GM20431 (cell line): Measurements from ENCODE around the gene TANGO6.

Experiments
- in situ Hi-C: fragments of 300-500 bp; cut with MseI, MboI; formaldehyde crosslinking; loops from one replicate; pipeline ENCODE4 v1.15.0; 2020; ENCODE audit warnings: low sequenced_read_pairs; ENCODE audit not compliant: unreplicated experiment

The TANGO6 gene

GRCh38 chr16:68902003-68902968, 59.0 kb downstream of the TANGO6 start:
- in situ Hi-C loops, result no loop called here

GRCh38 chr16:68902969-68903345, 59.6 kb downstream of the TANGO6 start:
- in situ Hi-C loops, result no loop called here

- in situ Hi-C loops, result no loop called here
These were observed 64.0 kb downstream of the TANGO6 start for GRCh38 chr16:68907297-68907696.

GRCh38 chr16:68907781-68908181, 64.5 kb downstream of the TANGO6 start:
- in situ Hi-C loops, result no loop called here

- in situ Hi-C loops, result no loop called here
These were observed 65.9 kb downstream of the TANGO6 start for GRCh38 chr16:68909099-68909733.

GRCh38 chr16:68910051-68910450, 66.7 kb downstream of the TANGO6 start:
- in situ Hi-C loops, result no loop called here

- in situ Hi-C loops, result no loop called here
These were observed 72.3 kb downstream of the TANGO6 start for GRCh38 chr16:68915589-68915988.

GRCh38 chr16:68917541-68917940, 74.2 kb downstream of the TANGO6 start:
- in situ Hi-C loops, result no loop called here

GRCh38 chr16:68920349-68920748, 77.0 kb downstream of the TANGO6 start:
- in situ Hi-C loops, result no loop called here

- in situ Hi-C loops, result no loop called here
These were observed 78.3 kb downstream of the TANGO6 start for GRCh38 chr16:68921637-68922036.

GRCh38 chr16:68923116-68923515, 79.8 kb downstream of the TANGO6 start:
- in situ Hi-C loops, result no loop called here

GRCh38 chr16:68927018-68927417, 83.7 kb downstream of the TANGO6 start:
- in situ Hi-C loops, result no loop called here

- in situ Hi-C loops, result no loop called here
These were observed 87.9 kb downstream of the TANGO6 start for GRCh38 chr16:68931196-68931595.

GRCh38 chr16:68934402-68934801, 91.1 kb downstream of the TANGO6 start:
- in situ Hi-C loops, result no loop called here

- in situ Hi-C loops, result no loop called here
These were observed 91.7 kb downstream of the TANGO6 start for GRCh38 chr16:68935008-68935407.

- in situ Hi-C loops, result no loop called here
These were observed 93.7 kb downstream of the TANGO6 start for GRCh38 chr16:68936736-68937631.

GRCh38 chr16:68939692-68940320, 96.5 kb downstream of the TANGO6 start:
- in situ Hi-C loops, result no loop called here

- in situ Hi-C loops, result no loop called here
These were observed 97.5 kb downstream of the TANGO6 start for GRCh38 chr16:68940816-68941215.

GRCh38 chr16:68943961-68944360, 100.6 kb downstream of the TANGO6 start:
- in situ Hi-C loops, result no loop called here
